ENCODE measurements around the gene RAB27B.

RAB27B gene

DNA sequence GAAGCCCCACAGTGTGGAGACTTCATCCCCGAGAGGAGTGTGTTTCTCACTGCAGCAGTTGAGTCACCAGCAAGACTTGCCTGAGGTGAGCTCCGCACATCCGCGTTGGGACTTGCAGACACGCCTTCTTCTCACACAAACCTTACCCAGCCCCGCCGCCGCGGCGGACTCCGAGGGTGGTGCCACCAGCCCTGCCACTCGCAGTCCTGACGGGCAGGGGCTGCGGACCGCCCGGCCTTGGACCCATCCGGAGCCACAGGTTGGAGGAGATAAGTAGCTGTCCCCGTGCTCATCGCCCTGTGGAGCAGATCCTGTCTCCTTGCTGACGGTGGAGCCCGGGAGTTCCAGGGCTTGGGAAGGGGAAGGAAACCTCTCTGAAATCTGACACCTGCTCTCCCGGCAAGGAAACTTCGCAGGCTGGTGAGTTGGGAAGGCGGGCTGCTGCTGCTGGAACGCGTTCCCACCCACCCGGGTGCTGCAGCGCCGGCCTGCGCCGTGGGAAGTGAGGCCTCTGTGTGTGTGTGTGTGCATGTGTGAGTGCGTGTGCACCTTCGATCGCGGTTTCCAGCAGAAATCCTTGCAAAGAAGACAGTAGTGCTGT, at the start of gene RAB27B:
Gene RAB27B, plus strand, starts transcription at position 197 of the 601 bp plus-strand sequence. CDS start 49,109 bp downstream, outside the sequence.
- no peaks in the 10 kb centered on the region for H3K27me3 ChIP-seq
- H3K9ac ChIP-seq, result no peak within 1 kb of the TSS
- peaks cover 27% of the 10 kb centered on the region for H3K9me3 ChIP-seq
- H3K27ac ChIP-seq, result no peak within 1 kb of the TSS
- H3K36me3 ChIP-seq, result no peaks in the 10 kb centered on the region
- H3K4me1 ChIP-seq, result no peaks in the 10 kb centered on the region
- no peak within 1 kb of the TSS for H3K4me2 ChIP-seq
- no peak for TF ChIP-seq Cebpa-rat (IDR thresholded peaks at IDR 0.05)
- no peaks in the 10 kb centered on the region for H4K20me1 ChIP-seq
- H3K4me3 ChIP-seq, result no peak within 1 kb of the TSS

DNA sequence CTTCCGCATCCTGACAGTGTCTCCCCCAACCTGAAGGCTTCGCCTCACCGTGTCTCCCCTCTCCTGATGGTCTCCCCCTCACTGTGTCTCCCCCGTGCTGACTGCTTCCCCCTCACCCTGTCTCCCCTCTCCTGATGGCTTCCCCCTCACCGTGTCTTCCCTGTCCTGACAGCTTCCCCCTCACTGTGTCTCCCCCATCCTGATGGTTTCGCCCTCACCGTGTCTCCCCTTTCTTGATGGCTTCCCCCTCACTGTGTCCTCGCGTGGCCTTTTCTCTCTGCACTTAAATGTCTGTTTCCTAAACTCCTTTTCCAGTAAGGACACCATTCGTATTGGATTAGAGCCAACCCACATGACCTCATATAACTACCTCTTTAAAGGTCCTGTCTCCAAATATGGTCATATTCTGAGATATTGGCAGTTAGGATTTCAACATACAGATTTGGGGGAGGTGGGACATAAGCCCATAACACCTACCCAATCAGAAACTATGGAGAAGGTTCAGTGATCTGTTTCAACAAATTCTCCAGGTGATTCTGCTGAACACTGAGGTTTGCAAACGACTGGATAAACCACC, 47.9 kb upstream of the RAB27B start:
- peaks cover 36% of the 10 kb centered on the region for H3K4me1 ChIP-seq
- no peaks in the 10 kb centered on the region for H3K27me3 ChIP-seq
- no peak overlapping the region for H3K9ac ChIP-seq
- H3K27ac ChIP-seq, result no peak overlapping the region
- H4K20me1 ChIP-seq, result no peaks in the 10 kb centered on the region
- no peak for TF ChIP-seq Cebpa-rat (IDR thresholded peaks at IDR 0.05)
- H3K36me3 ChIP-seq, result no peaks in the 10 kb centered on the region
- H3K4me3 ChIP-seq, result no peak overlapping the region
- no peak overlapping the region for H3K4me2 ChIP-seq
- peaks cover 29% of the 10 kb centered on the region for H3K9me3 ChIP-seq

- Histone ChIP-seq H3K9ac (no peak overlapping the region), H3K4me3 (no peak overlapping the region), H3K27me3 (no peaks in the 10 kb centered on the region), H4K20me1 (no peaks in the 10 kb centered on the region), H3K27ac (no peak overlapping the region), H3K4me1 (peaks cover 36% of the 10 kb centered on the region), H3K36me3 (no peaks in the 10 kb centered on the region), H3K4me2 (no peak overlapping the region), H3K9me3 (peaks cover 29% of the 10 kb centered on the region)
- no peak for TF ChIP-seq Cebpa-rat (IDR thresholded peaks at IDR 0.05)
Measured at GRCh38 chr18:54780970-54781369, 47.3 kb upstream of the RAB27B start.

DNA sequence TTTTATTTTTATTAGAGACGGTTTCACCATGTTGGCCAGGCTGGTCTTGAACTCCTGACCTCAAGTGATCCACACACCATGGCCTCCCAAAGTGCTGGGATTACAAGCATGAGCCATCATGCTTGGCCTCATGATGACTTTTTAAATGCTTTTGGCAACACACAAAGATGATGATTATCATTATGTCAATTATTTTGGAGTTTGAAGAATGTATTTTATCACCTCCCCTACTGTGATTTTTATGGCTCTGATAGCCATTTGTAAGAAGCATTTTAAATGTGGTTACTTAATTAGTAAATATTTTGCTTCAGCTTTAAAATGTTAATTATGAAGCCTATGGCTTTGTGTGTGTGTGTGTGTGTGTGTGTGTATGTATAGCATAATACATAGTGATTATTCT, 45.1 kb upstream of the RAB27B start:
- Histone ChIP-seq H3K4me2 (no peak overlapping the region), H3K27ac (no peak overlapping the region), H3K9me3 (peaks cover 29% of the 10 kb centered on the region), H3K4me1 (peaks cover 36% of the 10 kb centered on the region), H4K20me1 (no peaks in the 10 kb centered on the region), H3K4me3 (no peak overlapping the region), H3K9ac (no peak overlapping the region), H3K27me3 (no peaks in the 10 kb centered on the region), H3K36me3 (no peaks in the 10 kb centered on the region)
- TF ChIP-seq Cebpa-rat (IDR thresholded peaks at IDR 0.05), result no peak

GRCh38 chr18:54786206-54786605, 42.1 kb upstream of the RAB27B start:
- Histone ChIP-seq H3K4me3 (no peak overlapping the region), H3K4me1 (peaks cover 40% of the 10 kb centered on the region)

DNA sequence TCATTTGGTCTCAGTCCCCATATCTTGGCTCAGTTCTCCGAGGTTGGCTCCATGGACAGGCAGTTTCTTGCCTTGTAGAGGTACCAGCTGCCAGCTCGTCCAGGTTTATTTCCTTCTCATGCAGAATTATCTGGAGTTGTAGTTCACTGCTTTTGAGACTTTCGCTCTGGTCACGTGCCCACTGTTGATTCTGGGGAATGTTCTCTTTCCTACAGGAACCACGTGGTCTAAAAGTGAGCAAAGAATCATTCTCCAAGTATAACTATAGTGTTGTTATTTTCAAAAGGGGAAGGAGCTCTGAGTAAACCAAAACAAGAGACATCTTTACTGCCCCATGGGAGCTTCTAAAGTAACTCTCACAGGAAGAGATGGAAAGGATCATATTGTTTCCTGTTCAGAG, 41.2 kb upstream of the RAB27B start:
- H3K4me3 ChIP-seq, result no peak overlapping the region; the same call in 1 of the 2 replicates
- H3K9me3 ChIP-seq, result peaks cover 16% of the 10 kb centered on the region; the same call in 1 of the 2 replicates
- no peaks in the 10 kb centered on the region for H4K20me1 ChIP-seq
- TF ChIP-seq Cebpa-rat (IDR thresholded peaks at IDR 0.05), result no peak
- peaks cover 40% of the 10 kb centered on the region for H3K4me1 ChIP-seq
- H3K27ac ChIP-seq, result peak overlapping the region; percentile 72; the same call in 1 of the 2 replicates
- peak overlapping the region; percentile 83 for H3K4me2 ChIP-seq
- no peak overlapping the region; the same call in 1 of the 2 replicates for H3K9ac ChIP-seq
- no peaks in the 10 kb centered on the region for H3K36me3 ChIP-seq
- no peaks in the 10 kb centered on the region for H3K27me3 ChIP-seq

More at GRCh38 chr18:54786206-54786605, 42.1 kb upstream of the RAB27B start:
- TF ChIP-seq Cebpa-rat (IDR thresholded peaks at IDR 0.05), result no peak
- no peaks in the 10 kb centered on the region for H4K20me1 ChIP-seq
- H3K27ac ChIP-seq, result no peak overlapping the region
- H3K9me3 ChIP-seq, result peaks cover 10% of the 10 kb centered on the region; the same call in 1 of the 2 replicates
- H3K9ac ChIP-seq, result no peak overlapping the region
- H3K4me2 ChIP-seq, result no peak overlapping the region
- H3K36me3 ChIP-seq, result no peaks in the 10 kb centered on the region
- H3K27me3 ChIP-seq, result no peaks in the 10 kb centered on the region

- peaks cover 17% of the 10 kb centered on the region; the same call in 1 of the 2 replicates for H3K9me3 ChIP-seq
- H3K4me3 ChIP-seq, result no peak overlapping the region
- H3K4me2 ChIP-seq, result peak overlapping the region; percentile 83
- no peak for TF ChIP-seq Cebpa-rat (IDR thresholded peaks at IDR 0.05)
- H4K20me1 ChIP-seq, result no peaks in the 10 kb centered on the region
- H3K9ac ChIP-seq, result no peak overlapping the region; the same call in 1 of the 2 replicates
- H3K27ac ChIP-seq, result peak overlapping the region; percentile 72
- no peaks in the 10 kb centered on the region for H3K27me3 ChIP-seq
- H3K4me1 ChIP-seq, result peaks cover 40% of the 10 kb centered on the region
- H3K36me3 ChIP-seq, result no peaks in the 10 kb centered on the region
Measured at GRCh38 chr18:54787616-54788015, 40.7 kb upstream of the RAB27B start.

- Histone ChIP-seq H3K27ac (no peak overlapping the region), H3K36me3 (no peaks in the 10 kb centered on the region), H3K9me3 (0 out of 2 replicates have a peak, but pooled peaks cover 7% of the 10 kb centered on the region), H3K4me2 (no peak overlapping the region), H3K27me3 (no peaks in the 10 kb centered on the region), H3K9ac (no peak overlapping the region), H3K4me1 (peaks cover 47% of the 10 kb centered on the region), H4K20me1 (no peaks in the 10 kb centered on the region), H3K4me3 (no peak overlapping the region)
- TF ChIP-seq Cebpa-rat (IDR thresholded peaks at IDR 0.05), result no peak
Measured at GRCh38 chr18:54790109-54790508, 38.2 kb upstream of the RAB27B start.

DNA sequence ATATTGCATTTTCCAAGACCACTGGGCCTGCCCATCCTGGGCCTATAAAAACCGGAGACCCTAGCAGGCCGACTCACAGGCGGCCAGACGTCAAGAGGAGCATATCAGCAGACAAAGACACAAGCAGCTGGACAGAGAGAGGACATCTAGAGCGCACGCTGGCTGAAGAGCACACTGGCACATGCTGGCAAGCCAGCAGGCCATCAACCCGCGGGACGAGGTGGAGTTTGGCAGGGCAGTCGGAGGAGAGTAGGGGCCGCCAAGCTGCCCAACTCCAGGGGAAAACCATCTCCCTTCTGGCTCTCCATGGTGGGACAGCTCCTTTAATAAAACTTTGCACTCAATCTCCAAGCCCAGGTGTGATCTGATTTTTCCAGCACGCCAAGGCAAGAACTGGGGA, 36.6 kb upstream of the RAB27B start:
- TF ChIP-seq Cebpa-rat (IDR thresholded peaks at IDR 0.05), result no peak
- no peak overlapping the region for H3K4me3 ChIP-seq
- 0 out of 2 replicates have a peak, but pooled peaks cover 7% of the 10 kb centered on the region for H3K9me3 ChIP-seq

GRCh38 chr18:54792079-54792478, 36.2 kb upstream of the RAB27B start:
- Histone ChIP-seq H3K27ac (no peak overlapping the region), H3K4me3 (no peak overlapping the region), H4K20me1 (no peaks in the 10 kb centered on the region), H3K36me3 (no peaks in the 10 kb centered on the region), H3K27me3 (no peaks in the 10 kb centered on the region), H3K9me3 (0 out of 2 replicates have a peak, but pooled peaks cover 7% of the 10 kb centered on the region), H3K4me1 (peaks cover 32% of the 10 kb centered on the region), H3K4me2 (no peak overlapping the region), H3K9ac (no peak overlapping the region)
- TF ChIP-seq Cebpa-rat (IDR thresholded peaks at IDR 0.05), result no peak

More for the DNA sequence above, 36.6 kb upstream of the RAB27B start:
- H3K27ac ChIP-seq, result no peak overlapping the region
- no peak overlapping the region for H3K9ac ChIP-seq
- no peak overlapping the region for H3K4me2 ChIP-seq
- peaks cover 36% of the 10 kb centered on the region for H3K4me1 ChIP-seq
- H3K27me3 ChIP-seq, result no peaks in the 10 kb centered on the region
- no peaks in the 10 kb centered on the region for H4K20me1 ChIP-seq
- no peaks in the 10 kb centered on the region for H3K36me3 ChIP-seq

Data from BLaER1 (cell line).